Measurements from ENCODE around the gene ETV3L. TPM values are rescaled to one million over a fixed set of nuclear protein-coding genes. Genes with fewer than 3 reads are reported as not detected.

The ETV3L gene
- total RNA-seq, 1 donor from 2014 or later, result not detected

DNA sequence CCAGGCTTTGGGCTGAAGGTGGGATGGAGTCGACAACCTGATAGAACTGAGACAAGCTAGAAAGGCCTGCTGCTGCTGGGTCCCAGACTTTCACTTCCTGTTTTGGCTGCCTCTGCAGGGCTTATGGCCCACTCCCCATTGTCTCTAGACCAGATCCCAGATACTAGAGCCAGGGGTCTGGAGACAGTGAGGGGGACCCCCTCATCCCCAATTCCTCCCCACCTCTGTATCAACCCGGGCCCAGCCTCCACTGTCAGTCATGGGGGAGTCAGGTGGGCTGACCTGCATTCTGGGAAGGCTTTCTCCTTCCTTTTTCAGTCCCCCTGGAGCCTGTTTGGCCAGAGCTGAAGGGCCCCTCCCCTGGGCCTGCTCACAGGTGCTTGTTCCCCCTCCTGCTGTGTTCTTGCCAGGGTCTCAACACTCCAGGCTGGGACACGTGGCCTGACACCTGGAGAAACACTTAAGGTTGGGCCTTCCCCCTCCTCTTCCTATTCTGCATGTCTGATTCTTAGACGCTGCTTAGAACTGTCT lies 18.0 kb upstream of the ETV3L start:
- H3K4me1 ChIP-seq (ENCODE audit: insufficient read depth, low read length), result no peaks in the 10 kb centered on the region
- FAIRE-seq (no peak), DNase-seq (ENCODE audit: low read depth) (no peak)
- no peak overlapping the region for H3K9ac ChIP-seq (ENCODE audit: low read length)
- Mint-ChIP-seq H3K27me3 (ENCODE audit: low read depth, unreplicated experiment) (peaks cover 3% of the 10 kb centered on the region), H3K36me3 (ENCODE audit: low read depth, unreplicated experiment) (peaks cover 2% of the 10 kb centered on the region), H3K4me1 (ENCODE audit: low read depth, unreplicated experiment) (peaks cover 8% of the 10 kb centered on the region), H3K4me3 (ENCODE audit: unreplicated experiment) (no peak overlapping the region), H3K27ac (ENCODE audit: unreplicated experiment) (no peak overlapping the region), H3K9me3 (ENCODE audit: unreplicated experiment) (no peaks in the 10 kb centered on the region)
- H3K4me3 ChIP-seq (ENCODE audit: insufficient read depth, low read depth, low read length), result no peak overlapping the region
- H2AFZ ChIP-seq (ENCODE audit: low read depth, low read length), result no peak overlapping the region
- H3K36me3 ChIP-seq (ENCODE audit: insufficient read depth, low read length), result peaks cover 4% of the 10 kb centered on the region
- peaks cover 14% of the 10 kb centered on the region for H4K20me1 ChIP-seq (ENCODE audit: insufficient read depth, low read length)
- TF ChIP-seq CTCF (IDR thresholded peaks at IDR 0.05; ENCODE audit: insufficient read depth, low read depth, low read length) (no peak), EZH2 (IDR thresholded peaks at IDR 0.05; ENCODE audit: insufficient read depth, low read length) (no peak)
- no peak overlapping the region for H3K27ac ChIP-seq (ENCODE audit: low read depth, low read length)
- H3K9me3 ChIP-seq (ENCODE audit: insufficient read depth, low read depth, low read length), result no peaks in the 10 kb centered on the region
- H3K27me3 ChIP-seq (ENCODE audit: insufficient read depth, low read length), result no peaks in the 10 kb centered on the region
- no peak overlapping the region for H3K4me2 ChIP-seq (ENCODE audit: low read length)
- peaks cover 1% of the 10 kb centered on the region for H3K79me2 ChIP-seq (ENCODE audit: insufficient read depth, low read length)

DNA sequence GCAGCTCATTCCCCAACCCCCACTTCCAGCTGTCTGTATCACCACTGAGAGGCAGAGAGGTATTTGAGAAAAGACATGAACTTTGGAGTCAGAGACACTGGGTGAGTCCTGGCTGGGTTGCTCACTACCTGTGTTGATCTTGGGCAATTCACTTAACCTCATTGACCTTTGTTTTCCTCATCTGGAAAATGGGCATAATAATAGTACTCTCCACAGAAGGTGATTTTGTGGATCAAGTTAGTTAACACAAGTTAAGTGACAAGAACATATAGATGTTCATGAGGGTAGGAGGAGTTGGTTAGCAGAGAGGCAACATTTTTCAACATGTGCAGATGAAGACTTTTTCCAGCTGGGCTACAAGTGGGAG lies 17.1 kb upstream of the ETV3L start:
- Histone ChIP-seq H3K9ac (ENCODE audit: low read length) (no peak overlapping the region), H3K4me1 (ENCODE audit: insufficient read depth, low read length) (no peaks in the 10 kb centered on the region), H3K36me3 (ENCODE audit: insufficient read depth, low read length) (peaks cover 2% of the 10 kb centered on the region), H4K20me1 (ENCODE audit: insufficient read depth, low read length) (peaks cover 6% of the 10 kb centered on the region), H3K4me3 (ENCODE audit: insufficient read depth, low read depth, low read length) (no peak overlapping the region), H3K4me2 (ENCODE audit: low read length) (no peak overlapping the region), H3K9me3 (ENCODE audit: insufficient read depth, low read depth, low read length) (no peaks in the 10 kb centered on the region), H2AFZ (ENCODE audit: low read depth, low read length) (no peak overlapping the region), H3K27me3 (ENCODE audit: insufficient read depth, low read length) (peaks cover 3% of the 10 kb centered on the region), H3K27ac (ENCODE audit: low read depth, low read length) (no peak overlapping the region), H3K79me2 (ENCODE audit: insufficient read depth, low read length) (no peaks in the 10 kb centered on the region)
- H3K4me1 Mint-ChIP-seq (ENCODE audit: low read depth, unreplicated experiment), result peaks cover 13% of the 10 kb centered on the region
- FAIRE-seq, result no peak
- H3K4me3 Mint-ChIP-seq (ENCODE audit: unreplicated experiment), result no peak overlapping the region
- DNase-seq (ENCODE audit: low read depth), result no peak
- TF ChIP-seq EZH2 (IDR thresholded peaks at IDR 0.05; ENCODE audit: insufficient read depth, low read length) (no peak), CTCF (IDR thresholded peaks at IDR 0.05; ENCODE audit: insufficient read depth, low read depth, low read length) (no peak)
- peaks cover 6% of the 10 kb centered on the region for H3K27me3 Mint-ChIP-seq (ENCODE audit: low read depth, unreplicated experiment)
- no peaks in the 10 kb centered on the region for H3K9me3 Mint-ChIP-seq (ENCODE audit: unreplicated experiment)
- H3K36me3 Mint-ChIP-seq (ENCODE audit: low read depth, unreplicated experiment), result peaks cover 2% of the 10 kb centered on the region
- no peak overlapping the region for H3K27ac Mint-ChIP-seq (ENCODE audit: unreplicated experiment)

GRCh38 chr1:157115851-157116736 lies 16.5 kb upstream of the ETV3L start:
- Histone ChIP-seq H3K4me3 (ENCODE audit: insufficient read depth, low read depth, low read length) (no peak overlapping the region), H2AFZ (ENCODE audit: low read depth, low read length) (no peak overlapping the region), H3K79me2 (ENCODE audit: insufficient read depth, low read length) (no peaks in the 10 kb centered on the region), H3K27me3 (ENCODE audit: insufficient read depth, low read length) (peaks cover 3% of the 10 kb centered on the region), H3K9me3 (ENCODE audit: insufficient read depth, low read depth, low read length) (no peaks in the 10 kb centered on the region), H3K36me3 (ENCODE audit: insufficient read depth, low read length) (no peaks in the 10 kb centered on the region), H3K4me1 (ENCODE audit: insufficient read depth, low read length) (no peaks in the 10 kb centered on the region), H4K20me1 (ENCODE audit: insufficient read depth, low read length) (no peaks in the 10 kb centered on the region), H3K4me2 (ENCODE audit: low read length) (no peak overlapping the region), H3K9ac (ENCODE audit: low read length) (no peak overlapping the region), H3K27ac (ENCODE audit: low read depth, low read length) (no peak overlapping the region)
- DNase-seq (ENCODE audit: low read depth) (no peak), FAIRE-seq (no peak)
- Mint-ChIP-seq H3K36me3 (ENCODE audit: low read depth, unreplicated experiment) (peaks cover 2% of the 10 kb centered on the region), H3K27ac (ENCODE audit: unreplicated experiment) (no peak overlapping the region), H3K27me3 (ENCODE audit: low read depth, unreplicated experiment) (peaks cover 8% of the 10 kb centered on the region), H3K4me3 (ENCODE audit: unreplicated experiment) (no peak overlapping the region), H3K9me3 (ENCODE audit: unreplicated experiment) (no peaks in the 10 kb centered on the region), H3K4me1 (ENCODE audit: low read depth, unreplicated experiment) (peaks cover 16% of the 10 kb centered on the region)
- no peak for TF ChIP-seq CTCF (IDR thresholded peaks at IDR 0.05; ENCODE audit: insufficient read depth, low read depth, low read length)
- no peak for TF ChIP-seq EZH2 (IDR thresholded peaks at IDR 0.05; ENCODE audit: insufficient read depth, low read length)
